ENCODE data around the gene SLC7A6. TPM values are rescaled to one million over a fixed set of nuclear protein-coding genes. Genes with fewer than 3 reads are reported as not detected.

SLC7A6 gene
- total and polyA plus RNA-seq, 2 of the 13 experiments (the other 11 are each of a cell fraction or from before 2014, with no cell fraction given), result 35.8 to 70.8 TPM

- Histone ChIP-seq H4K20me1 (ENCODE audit: insufficient read depth, low read length) (no peaks in the 10 kb centered on the region), H3K4me3 (replicated peaks in 1 of 3; ENCODE audit: insufficient read depth in 1 of 3, low read depth in 2 of 3, low read length in 3 of 3) (peak overlapping the region in 2 of 3 experiments; percentile 5 to 40; a peak in 3 of 6 replicates), H3K9me3 (ENCODE audit: low read length) (no peaks in the 10 kb centered on the region), H3K9ac (ENCODE audit: insufficient read depth, low read depth, low read length) (peak overlapping the region; percentile 63), H3K27me3 (ENCODE audit: control insufficient read depth in 1 of 2, insufficient read depth in 2 of 2, low read length in 2 of 2) (no peaks in the 10 kb centered on the region), H3K4me1 (ENCODE audit: insufficient read depth, low read length) (peaks cover 43% of the 10 kb centered on the region), H3K4me2 (ENCODE audit: low read depth, low read length) (peak overlapping the region; percentile 80), H2AFZ (ENCODE audit: low read length) (peak overlapping the region; percentile 8), H3K79me2 (ENCODE audit: insufficient read depth, low read length) (no peaks in the 10 kb centered on the region), H3K36me3 (replicated peaks in 1 of 2; ENCODE audit: control insufficient read depth in 1 of 2, insufficient read depth in 2 of 2, low read length in 2 of 2) (peaks cover 13 to 25% of the 10 kb centered on the region in 2 experiments), H3K27ac (ENCODE audit: extremely low read length, insufficient read depth, low read length) (peak overlapping the region; percentile 80)
- POLR2A ChIA-PET, result interaction anchor here (1.0 to 2.1 kb wide), 8 partner anchors 22 to 253 kb away, joined by 3 to 19 read pairs (median 4); partner anchors contain the start of genes NFATC3, PRMT7, SLC7A6 and SLC7A6OS
- in situ Hi-C loops (cut with HindIII; ENCODE audit: extremely low pct_ligation_motif_present, low pct_unique_long_range_greater_than_20kb), result loop anchor here (10.0 kb wide), 1 partner anchor 248 kb away; the partner anchor contains the start of gene NFATC3
- intact Hi-C loops (cut with micrococcal nuclease; ENCODE audit: unreplicated experiment), result loop anchor here (5.0 kb wide), 1 partner anchor 245 kb away; the partner anchor contains the start of gene NFATC3
- 25% methylated on average over 7 of the region's 7 CpGs for WGBS (ENCODE audit: low lambda C conversion rate)
- ATAC-seq (peak; percentile 90), DNase-seq (ENCODE audit: low spot score) (peak; percentile 88), FAIRE-seq (peak; percentile 72)
- CTCF ChIA-PET (ENCODE audit: low intra/inter-chr PET ratio, low total read pairs), result interaction anchor here (7.0 kb wide), 1 partner anchor 70 kb away, joined by 96 read pairs; the partner anchor contains the start of gene SLC7A6
- BruUV-seq (replicated peaks), result no TSS peak
- TF ChIP-seq FOXC1 (CRISPR knock-in tag; IDR thresholded peaks at IDR 0.05; ENCODE audit: borderline replicate concordance) (no peak; the same call in 1 of the 2 replicates), THAP8 (CRISPR knock-in tag; IDR thresholded peaks at IDR 0.05; ENCODE audit: borderline replicate concordance) (no peak), PAXIP1 (CRISPR knock-in tag; conservative IDR thresholded peaks at IDR 0.05) (peak; percentile 75), NAIF1 (CRISPR knock-in tag; IDR thresholded peaks at IDR 0.05; ENCODE audit: borderline replicate concordance) (peak; percentile 68; the same call in 1 of the 2 replicates), ZBTB21 (CRISPR knock-in tag; IDR thresholded peaks at IDR 0.05) (no peak), ZNF710 (CRISPR knock-in tag; IDR thresholded peaks at IDR 0.05; ENCODE audit: borderline replicate concordance) (peak; percentile 24), MEF2D (CRISPR knock-in tag; IDR thresholded peaks at IDR 0.05) (peak; percentile 57; the same call in 1 of the 2 replicates), KMT2A (CRISPR knock-in tag; IDR thresholded peaks at IDR 0.05) (no peak), TP53 (CRISPR knock-in tag; conservative IDR thresholded peaks at IDR 0.05) (no peak), ZNF350 (CRISPR knock-in tag; IDR thresholded peaks at IDR 0.05; ENCODE audit: borderline replicate concordance, low read depth) (0 out of 2 replicates have a peak, but pooled peaks have one; percentile 24), ZSCAN12 (CRISPR knock-in tag; IDR thresholded peaks at IDR 0.05) (no peak), RCOR2 (CRISPR knock-in tag; IDR thresholded peaks at IDR 0.05) (no peak), RXRA (CRISPR knock-in tag; IDR thresholded peaks at IDR 0.05) (no peak)
- TF ChIP-seq, protein P1, sequence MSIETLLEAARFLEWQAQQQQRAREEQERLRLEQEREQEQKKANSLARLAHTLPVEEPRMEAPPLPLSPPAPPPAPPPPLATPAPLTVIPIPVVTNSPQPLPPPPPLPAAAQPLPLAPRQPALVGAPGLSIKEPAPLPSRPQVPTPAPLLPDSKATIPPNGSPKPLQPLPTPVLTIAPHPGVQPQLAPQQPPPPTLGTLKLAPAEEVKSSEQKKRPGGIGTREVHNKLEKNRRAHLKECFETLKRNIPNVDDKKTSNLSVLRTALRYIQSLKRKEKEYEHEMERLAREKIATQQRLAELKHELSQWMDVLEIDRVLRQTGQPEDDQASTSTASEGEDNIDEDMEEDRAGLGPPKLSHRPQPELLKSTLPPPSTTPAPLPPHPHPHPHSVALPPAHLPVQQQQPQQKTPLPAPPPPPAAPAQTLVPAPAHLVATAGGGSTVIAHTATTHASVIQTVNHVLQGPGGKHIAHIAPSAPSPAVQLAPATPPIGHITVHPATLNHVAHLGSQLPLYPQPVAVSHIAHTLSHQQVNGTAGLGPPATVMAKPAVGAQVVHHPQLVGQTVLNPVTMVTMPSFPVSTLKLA (IDR thresholded peaks at IDR 0.05), result no peak
Observed at GRCh38 chr16:68332411-68333121, 68.2 kb downstream of the SLC7A6 start.
